ENCODE results near the gene YPEL5.

Gene YPEL5

GRCh38 chr2:30206461-30207430 is 59.9 kb downstream of the YPEL5 start:
- DNase-seq (ENCODE audit: low spot score), result no peak

GRCh38 chr2:30208453-30208852 is 61.6 kb downstream of the YPEL5 start:
- DNase-seq (ENCODE audit: low spot score), result peak; percentile 71

- DNase-seq (ENCODE audit: low spot score), result no peak
Observed at GRCh38 chr2:30209227-30209626, 62.4 kb downstream of the YPEL5 start.

Data from hepatic stellate cell (primary cell).